ENCODE data around the gene PDYN.

PDYN gene

GRCh38 chr20:1973601-1974440, 20.0 kb downstream of the PDYN start:
- Histone ChIP-seq H3K36me3 (ENCODE audit: low read length) (no peaks in the 10 kb centered on the region), H3F3A (ENCODE audit: insufficient read depth) (no peaks in the 10 kb centered on the region), H3K27me3 (ENCODE audit: low read length) (no peaks in the 10 kb centered on the region), H3K9me3 (ENCODE audit: insufficient read depth, low read length) (no peaks in the 10 kb centered on the region), H3K79me2 (ENCODE audit: insufficient read depth, low read length) (no peaks in the 10 kb centered on the region), H3K9me2 (replicated peaks; ENCODE audit: insufficient read depth, low read length) (no peaks in the 10 kb centered on the region), H3K27ac (ENCODE audit: low read depth, low read length) (no peak overlapping the region), H3K4me2 (ENCODE audit: low read depth, low read length, poor library complexity, severe bottlenecking) (no peak overlapping the region), H2AFZ (ENCODE audit: low read depth, low read length, severe bottlenecking) (no peak overlapping the region), H3K4me3 (ENCODE audit: insufficient read depth, low read length, poor library complexity, severe bottlenecking) (no peak overlapping the region), H4K20me1 (ENCODE audit: low read depth, low read length) (no peaks in the 10 kb centered on the region), H3K9ac (ENCODE audit: low read length) (no peak overlapping the region)
- TF ChIP-seq CTCF (IDR thresholded peaks at IDR 0.05; ENCODE audit: insufficient read depth, low read length, poor library complexity, severe bottlenecking) (no peak), EZH2phosphoT487 (conservative IDR thresholded peaks at IDR 0.05; ENCODE audit: low read length) (no peak)

- no peak overlapping the region for H3K4me3 ChIP-seq (ENCODE audit: insufficient read depth, low read length, poor library complexity, severe bottlenecking)
- H3K4me2 ChIP-seq (ENCODE audit: low read depth, low read length, poor library complexity, severe bottlenecking), result no peak overlapping the region
- H3K79me2 ChIP-seq (ENCODE audit: insufficient read depth, low read length), result no peaks in the 10 kb centered on the region
- no peaks in the 10 kb centered on the region for H3K27me3 ChIP-seq (ENCODE audit: low read length)
- H2AFZ ChIP-seq (ENCODE audit: low read depth, low read length, severe bottlenecking), result no peak overlapping the region
- H3K9me2 ChIP-seq (replicated peaks; ENCODE audit: insufficient read depth, low read length), result no peaks in the 10 kb centered on the region
- no peaks in the 10 kb centered on the region for H3K9me3 ChIP-seq (ENCODE audit: insufficient read depth, low read length)
- no peaks in the 10 kb centered on the region for H3K36me3 ChIP-seq (ENCODE audit: low read length)
- no peak overlapping the region for H3K9ac ChIP-seq (ENCODE audit: low read length)
- H3K27ac ChIP-seq (ENCODE audit: low read depth, low read length), result no peak overlapping the region
- TF ChIP-seq EZH2phosphoT487 (conservative IDR thresholded peaks at IDR 0.05; ENCODE audit: low read length) (no peak), CTCF (IDR thresholded peaks at IDR 0.05; ENCODE audit: insufficient read depth, low read length, poor library complexity, severe bottlenecking) (no peak)
- H4K20me1 ChIP-seq (ENCODE audit: low read depth, low read length), result no peaks in the 10 kb centered on the region
- H3F3A ChIP-seq (ENCODE audit: insufficient read depth), result no peaks in the 10 kb centered on the region
Measured at GRCh38 chr20:1971893-1972586, 21.8 kb downstream of the PDYN start.

- H4K20me1 ChIP-seq (ENCODE audit: low read depth, low read length), result no peaks in the 10 kb centered on the region
- no peaks in the 10 kb centered on the region for H3F3A ChIP-seq (ENCODE audit: insufficient read depth)
- no peak overlapping the region for H3K4me3 ChIP-seq (ENCODE audit: insufficient read depth, low read length, poor library complexity, severe bottlenecking)
- no peak overlapping the region for H3K4me2 ChIP-seq (ENCODE audit: low read depth, low read length, poor library complexity, severe bottlenecking)
- H3K9me3 ChIP-seq (ENCODE audit: insufficient read depth, low read length), result no peaks in the 10 kb centered on the region
- no peaks in the 10 kb centered on the region for H3K36me3 ChIP-seq (ENCODE audit: low read length)
- H3K27me3 ChIP-seq (ENCODE audit: low read length), result no peaks in the 10 kb centered on the region
- no peaks in the 10 kb centered on the region for H3K79me2 ChIP-seq (ENCODE audit: insufficient read depth, low read length)
- no peak for TF ChIP-seq EZH2phosphoT487 (conservative IDR thresholded peaks at IDR 0.05; ENCODE audit: low read length)
- no peak for TF ChIP-seq CTCF (IDR thresholded peaks at IDR 0.05; ENCODE audit: insufficient read depth, low read length, poor library complexity, severe bottlenecking)
- H3K9ac ChIP-seq (ENCODE audit: low read length), result no peak overlapping the region
- H2AFZ ChIP-seq (ENCODE audit: low read depth, low read length, severe bottlenecking), result no peak overlapping the region
- no peaks in the 10 kb centered on the region for H3K9me2 ChIP-seq (replicated peaks; ENCODE audit: insufficient read depth, low read length)
- H3K27ac ChIP-seq (ENCODE audit: low read depth, low read length), result no peak overlapping the region
Measured at GRCh38 chr20:1968964-1969363, 24.9 kb downstream of the PDYN start.

All from SU-DHL-6 (cell line).